Panc1 (cell line): ENCODE data around the gene STYK1. TPM values are rescaled to one million over a fixed set of nuclear protein-coding genes. Genes with fewer than 3 reads are reported as not detected.
"Not testable (repeated sequence)": the region's sequence is repeated elsewhere in the genome, so short reads cannot be mapped to it uniquely, and the experiment has no call there.

ENCODE experiments used
- ATAC-seq: fragments of 200-7000 bp; cut with Tn5 transposase; 2 replicates; pipeline ENCODE4 v1.9.1; 2020; ENCODE audit warnings: mild to moderate bottlenecking, moderate library complexity
- BruUV-seq: library from RNA; stranded (reverse); fragments of 400-500 nt; replicated peaks from 2 replicates; lab custom pipeline; 2021; lab: Mats Ljungman, UMichigan
- CTCF ChIA-PET: fragments of 300-600 bp; sonication (Branson Sonifier 250); formaldehyde crosslinking; loops from one replicate; lab custom pipeline; 2022; ENCODE audit warnings: antibody characterized with exemption; lab: Charles Lee
- POLR2A ChIA-PET: fragments of 300-600 bp; sonication (Branson Sonifier 250); formaldehyde crosslinking; loops from one replicate; lab custom pipeline; 2022; ENCODE audit warnings: antibody characterized with exemption; lab: Charles Lee
- DNase-seq: peaks from one replicate; pipeline ENCODE4 v3.0.0-alpha.2; 2010; ENCODE audit warnings: low read depth, low spot score
- H3K27ac ChIP-seq: 2 replicates; pipeline ENCODE4 v1.5.1; 2011; ENCODE audit warnings: mild to moderate bottlenecking, low read length, inconsistent platforms
- H3K27me3 ChIP-seq: fragments of 200-500 bp; sonication (Bioruptor generic); 2 replicates; pipeline ENCODE4 v1.6.0; 2014; ENCODE audit warnings: low read length, inconsistent platforms; ENCODE audit not compliant: control insufficient read depth, insufficient read depth
- H3K36me3 ChIP-seq: fragments of 200-500 bp; sonication (Bioruptor generic); 2 replicates; pipeline ENCODE4 v1.5.1; 2014; ENCODE audit warnings: inconsistent platforms, mild to moderate bottlenecking, low read length, moderate library complexity; ENCODE audit not compliant: control insufficient read depth, insufficient read depth
- H3K4me1 ChIP-seq: 2 replicates; pipeline ENCODE4 v1.5.1; 2011; ENCODE audit warnings: inconsistent platforms, mild to moderate bottlenecking, low read length, moderate library complexity; ENCODE audit not compliant: control insufficient read depth, insufficient read depth
- H3K4me3 ChIP-seq, 2 experiments: 2 replicates each; pipeline ENCODE4 v1.5.1; 2011 to 2012; ENCODE audit warnings: low read depth in 2 of 2, low read length in 2 of 2, mild to moderate bottlenecking in 2 of 2, inconsistent platforms in 1 of 2, moderate library complexity in 1 of 2
- H3K9me3 ChIP-seq: fragments of 200-500 bp; sonication (Bioruptor generic); 2 replicates; pipeline ENCODE4 v1.5.1; 2014; ENCODE audit warnings: low read depth, mild to moderate bottlenecking, inconsistent platforms, low read length, moderate library complexity; ENCODE audit not compliant: control insufficient read depth, insufficient read depth
- POLR2AphosphoS5 ChIP-seq: IDR thresholded peaks from 2 replicates; pipeline ENCODE4 v1.6.1; 2012; ENCODE audit warnings: mild to moderate bottlenecking, low read depth, low read length, moderate library complexity
- SIN3A ChIP-seq: IDR thresholded peaks from 2 replicates; pipeline ENCODE4 v1.6.1; 2012; ENCODE audit warnings: low read depth, mild to moderate bottlenecking, low read length, moderate library complexity, borderline replicate concordance; ENCODE audit not compliant: insufficient read depth
- TCF7L2 ChIP-seq: IDR thresholded peaks from 2 replicates; pipeline ENCODE4 v1.6.1; 2011; ENCODE audit warnings: mild to moderate bottlenecking, low read depth, low read length, inconsistent platforms
- in situ Hi-C: cut with HindIII; loops from 2 replicates; pipeline ENCODE4 v1.10.0; 2016; ENCODE audit warnings: low sequenced_read_pairs, low pct_unique_long_range_greater_than_20kb
- intact Hi-C: fragments of 100-400 bp; cut with micrococcal nuclease; formaldehyde crosslinking; loops from one replicate; pipeline ENCODE4 v1.10.0; 2022; ENCODE audit not compliant: unreplicated experiment
- total RNA-seq: library from RNA; stranded (reverse); gene quantifications from one replicate; pipeline ENCODE4 v1.2.1, GENCODE V29; 2021; ENCODE audit not compliant: unreplicated experiment
- TF ChIP-seq, protein P1 (sequence below): fragments of 450-650 bp; IDR thresholded peaks from 2 replicates; pipeline ENCODE4 v1.5.1; 2017; ENCODE audit warnings: mild to moderate bottlenecking
- TF ChIP-seq, protein P2 (sequence below), 2 experiments: IDR thresholded peaks; 2 replicates each; pipeline ENCODE4 v1.6.1; 2011 to 2012; ENCODE audit warnings: low read depth in 2 of 2, control low read depth in 1 of 2, low read length in 1 of 2, mild to moderate bottlenecking in 1 of 2, moderate library complexity in 1 of 2; ENCODE audit not compliant: insufficient read depth in 1 of 2

Gene STYK1
- total RNA-seq, 1 experiment from 2014 or later = 0.85 TPM

DNA sequence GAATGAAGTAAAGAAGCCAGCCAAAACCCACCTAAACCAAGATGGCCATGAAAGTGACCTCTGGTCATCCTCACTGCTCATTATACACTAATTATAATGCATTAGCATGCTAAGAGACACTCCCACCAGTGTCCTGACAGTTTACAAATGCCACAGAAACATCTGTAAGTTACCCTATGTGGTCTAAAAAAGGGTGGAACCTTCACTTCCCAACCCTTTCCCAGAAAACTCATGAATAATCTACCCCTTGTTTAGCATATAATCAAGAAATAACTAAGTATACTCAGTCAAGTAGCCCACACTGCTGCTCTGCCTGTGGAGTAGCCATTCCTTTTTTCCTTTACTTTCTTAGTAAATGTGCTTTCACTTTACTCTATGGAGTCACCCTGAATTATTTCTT lies 19.8 kb downstream of the STYK1 start:
- no peaks in the 10 kb centered on the region; the same call in 1 of the 2 replicates for H3K9me3 ChIP-seq
- H3K27me3 ChIP-seq = no peaks in the 10 kb centered on the region
- TF ChIP-seq, protein P1, sequence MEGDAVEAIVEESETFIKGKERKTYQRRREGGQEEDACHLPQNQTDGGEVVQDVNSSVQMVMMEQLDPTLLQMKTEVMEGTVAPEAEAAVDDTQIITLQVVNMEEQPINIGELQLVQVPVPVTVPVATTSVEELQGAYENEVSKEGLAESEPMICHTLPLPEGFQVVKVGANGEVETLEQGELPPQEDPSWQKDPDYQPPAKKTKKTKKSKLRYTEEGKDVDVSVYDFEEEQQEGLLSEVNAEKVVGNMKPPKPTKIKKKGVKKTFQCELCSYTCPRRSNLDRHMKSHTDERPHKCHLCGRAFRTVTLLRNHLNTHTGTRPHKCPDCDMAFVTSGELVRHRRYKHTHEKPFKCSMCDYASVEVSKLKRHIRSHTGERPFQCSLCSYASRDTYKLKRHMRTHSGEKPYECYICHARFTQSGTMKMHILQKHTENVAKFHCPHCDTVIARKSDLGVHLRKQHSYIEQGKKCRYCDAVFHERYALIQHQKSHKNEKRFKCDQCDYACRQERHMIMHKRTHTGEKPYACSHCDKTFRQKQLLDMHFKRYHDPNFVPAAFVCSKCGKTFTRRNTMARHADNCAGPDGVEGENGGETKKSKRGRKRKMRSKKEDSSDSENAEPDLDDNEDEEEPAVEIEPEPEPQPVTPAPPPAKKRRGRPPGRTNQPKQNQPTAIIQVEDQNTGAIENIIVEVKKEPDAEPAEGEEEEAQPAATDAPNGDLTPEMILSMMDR = no peak
- TF ChIP-seq SIN3A = no peak
- TF ChIP-seq, protein P2, sequence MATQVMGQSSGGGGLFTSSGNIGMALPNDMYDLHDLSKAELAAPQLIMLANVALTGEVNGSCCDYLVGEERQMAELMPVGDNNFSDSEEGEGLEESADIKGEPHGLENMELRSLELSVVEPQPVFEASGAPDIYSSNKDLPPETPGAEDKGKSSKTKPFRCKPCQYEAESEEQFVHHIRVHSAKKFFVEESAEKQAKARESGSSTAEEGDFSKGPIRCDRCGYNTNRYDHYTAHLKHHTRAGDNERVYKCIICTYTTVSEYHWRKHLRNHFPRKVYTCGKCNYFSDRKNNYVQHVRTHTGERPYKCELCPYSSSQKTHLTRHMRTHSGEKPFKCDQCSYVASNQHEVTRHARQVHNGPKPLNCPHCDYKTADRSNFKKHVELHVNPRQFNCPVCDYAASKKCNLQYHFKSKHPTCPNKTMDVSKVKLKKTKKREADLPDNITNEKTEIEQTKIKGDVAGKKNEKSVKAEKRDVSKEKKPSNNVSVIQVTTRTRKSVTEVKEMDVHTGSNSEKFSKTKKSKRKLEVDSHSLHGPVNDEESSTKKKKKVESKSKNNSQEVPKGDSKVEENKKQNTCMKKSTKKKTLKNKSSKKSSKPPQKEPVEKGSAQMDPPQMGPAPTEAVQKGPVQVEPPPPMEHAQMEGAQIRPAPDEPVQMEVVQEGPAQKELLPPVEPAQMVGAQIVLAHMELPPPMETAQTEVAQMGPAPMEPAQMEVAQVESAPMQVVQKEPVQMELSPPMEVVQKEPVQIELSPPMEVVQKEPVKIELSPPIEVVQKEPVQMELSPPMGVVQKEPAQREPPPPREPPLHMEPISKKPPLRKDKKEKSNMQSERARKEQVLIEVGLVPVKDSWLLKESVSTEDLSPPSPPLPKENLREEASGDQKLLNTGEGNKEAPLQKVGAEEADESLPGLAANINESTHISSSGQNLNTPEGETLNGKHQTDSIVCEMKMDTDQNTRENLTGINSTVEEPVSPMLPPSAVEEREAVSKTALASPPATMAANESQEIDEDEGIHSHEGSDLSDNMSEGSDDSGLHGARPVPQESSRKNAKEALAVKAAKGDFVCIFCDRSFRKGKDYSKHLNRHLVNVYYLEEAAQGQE (IDR thresholded peaks at IDR 0.05; ENCODE audit: insufficient read depth in 1 of 2, low read depth in 2 of 2, low read length in 1 of 2) = no peak
- TF ChIP-seq POLR2AphosphoS5 = no peak
- TF ChIP-seq TCF7L2 = no peak
- ATAC-seq = no peak
- no peak for DNase-seq
- in situ Hi-C loops = no loop called here
- no peaks in the 10 kb centered on the region for H3K4me1 ChIP-seq
- ChIA-PET POLR2A (no interaction called here), CTCF (no interaction called here)
- H3K36me3 ChIP-seq = no peaks in the 10 kb centered on the region
- BruUV-seq = no TSS peak
- intact Hi-C loops = no loop called here
- no peak overlapping the region for H3K4me3 ChIP-seq
- no peak overlapping the region for H3K27ac ChIP-seq

DNA sequence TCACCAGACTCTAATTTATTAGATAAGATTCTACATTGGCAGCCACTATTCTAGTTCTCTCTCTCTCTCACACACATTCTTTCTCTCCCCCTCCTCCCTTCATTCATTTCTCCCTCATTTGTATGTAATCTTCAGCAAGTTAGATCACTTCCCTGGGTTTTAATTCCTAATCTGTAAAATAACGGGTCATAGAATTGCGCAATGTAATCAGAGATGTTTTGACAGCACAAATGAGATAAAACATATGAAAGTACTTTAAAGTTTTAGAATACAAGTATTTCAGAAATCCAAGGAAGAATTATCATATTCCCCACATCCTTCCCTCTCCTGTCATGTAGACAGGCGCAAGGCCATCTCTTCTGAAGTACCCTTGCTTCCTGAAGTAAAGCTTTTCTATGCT lies 21.7 kb downstream of the STYK1 start:
- Histone ChIP-seq H3K36me3 (no peaks in the 10 kb centered on the region), H3K4me1 (no peaks in the 10 kb centered on the region), H3K27me3 (no peaks in the 10 kb centered on the region), H3K27ac (no peak overlapping the region), H3K9me3 (no peaks in the 10 kb centered on the region), H3K4me3 (no peak overlapping the region)
- ATAC-seq = no peak
- BruUV-seq = no TSS peak
- no peak for DNase-seq
- ChIA-PET POLR2A (no interaction called here), CTCF (no interaction called here)
- intact Hi-C loops (no loop called here), in situ Hi-C loops (no loop called here)
- TF ChIP-seq, protein P1 = no peak
- no peak for TF ChIP-seq POLR2AphosphoS5
- no peak for TF ChIP-seq TCF7L2
- TF ChIP-seq, protein P2 (IDR thresholded peaks at IDR 0.05; ENCODE audit: insufficient read depth in 1 of 2, low read depth in 2 of 2, low read length in 1 of 2) = no peak

DNA sequence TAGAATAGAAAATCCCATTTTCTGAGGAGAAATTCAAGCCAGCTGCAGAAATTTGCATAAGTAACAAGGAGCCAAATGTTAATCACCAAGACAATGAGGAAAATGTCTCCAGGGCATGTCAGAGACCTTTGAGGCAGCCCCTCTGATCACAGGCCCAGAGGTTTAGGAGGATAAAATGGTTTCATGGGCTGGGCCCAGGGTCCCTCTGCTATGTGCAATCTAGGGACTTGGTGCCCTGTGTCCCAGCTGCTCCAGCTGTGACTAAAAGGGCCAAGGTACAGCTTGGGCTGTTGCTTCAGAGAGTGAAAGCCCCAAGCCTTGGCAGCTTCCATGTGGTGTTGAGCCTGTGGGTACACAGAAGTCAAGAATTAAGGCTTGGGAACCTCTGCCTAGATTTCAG lies 27.3 kb downstream of the STYK1 start:
- POLR2A ChIA-PET, H3K9me3 ChIP-seq, DNase-seq, H3K4me1 ChIP-seq, in situ Hi-C loops, H3K27ac ChIP-seq, BruUV-seq, H3K36me3 ChIP-seq, ATAC-seq, CTCF ChIA-PET, intact Hi-C loops, H3K27me3 ChIP-seq, H3K4me3 ChIP-seq: not testable (repeated sequence)
